Spleen (tissue), 11 donors: ENCODE results near the gene PSMD1. TPM values are rescaled to one million over a fixed set of nuclear protein-coding genes. Genes with fewer than 3 reads are reported as not detected.

ENCODE experiments used
- DNase-seq: peaks from one replicate; pipeline ENCODE4 v3.0.0-alpha.2; 2020
- H3K27ac ChIP-seq, 8 donors: fragments of 200-600 bp; sonication (generic) in 7 of 8; 1 replicate in 4 of 8; 2 replicates in 4 of 8; pipeline versions ENCODE4 v1.5.0 to v1.8.0; 2016 to 2021; ENCODE audit warnings: inconsistent platforms in 4 of 8, mild to moderate bottlenecking in 4 of 8, moderate library complexity in 1 of 8
- H3K27me3 ChIP-seq, 7 donors: fragments of 200-600 bp; sonication (generic) in 6 of 7; replicated peaks in 1 of 7; 1 replicate in 4 of 7; 2 replicates in 3 of 7; pipeline versions ENCODE4 v1.5.0 to v1.8.0; 2016 to 2021; ENCODE audit warnings: inconsistent platforms in 3 of 7, mild to moderate bottlenecking in 1 of 7
- H3K36me3 ChIP-seq, 6 donors: fragments of 200-600 bp; sonication (generic) in 5 of 6; 1 replicate in 4 of 6; 2 replicates in 2 of 6; pipeline versions ENCODE4 v1.5.0 to v1.8.0; 2016 to 2021; ENCODE audit warnings: inconsistent platforms in 2 of 6
- H3K4me1 ChIP-seq, 6 donors: fragments of 200-600 bp; sonication (generic) in 5 of 6; 1 replicate in 3 of 6; 2 replicates in 3 of 6; pipeline versions ENCODE4 v1.5.0 to v1.8.0; 2016 to 2021; ENCODE audit warnings: inconsistent platforms in 3 of 6
- H3K4me3 ChIP-seq, 8 donors: fragments of 200-600 bp; sonication (generic) in 7 of 8; 1 replicate in 4 of 8; 2 replicates in 4 of 8; pipeline versions ENCODE4 v1.5.0 to v1.8.0; 2016 to 2021; ENCODE audit warnings: inconsistent platforms in 4 of 8, mild to moderate bottlenecking in 4 of 8, moderate library complexity in 2 of 8
- H3K9me3 ChIP-seq, 8 donors: fragments of 200-600 bp; sonication (generic) in 7 of 8; 1 replicate in 4 of 8; 2 replicates in 4 of 8; pipeline versions ENCODE4 v1.5.0 to v1.8.0; 2016 to 2021; ENCODE audit warnings: inconsistent platforms in 4 of 8
- POLR2A ChIP-seq, 3 donors: fragments of 450-650 bp; IDR thresholded peaks; one replicate each; pipeline ENCODE4 v1.5.1; 2017; ENCODE audit warnings: antibody characterized with exemption in 3 of 3, mild to moderate bottlenecking in 1 of 3
- POLR2AphosphoS5 ChIP-seq, 3 donors: sonication (generic); formaldehyde crosslinking; IDR thresholded peaks; one replicate each; pipeline ENCODE4 v1.5.1; 2017; ENCODE audit warnings: antibody characterized with exemption in 3 of 3
- WGBS, 5 donors: extraction: QIAGEN DNeasy Blood & Tissue Kit in 3 of 5; methylation state at CpG; one replicate each; pipeline versions ENCODE4 v1.1.5 to v1.1.7; 2013 to 2018; 5-methylcytosine and 5-hydroxymethylcytosine counted together
- intact Hi-C: fragments of 100-400 bp; cut with DNase I; formaldehyde crosslinking; loops from one replicate; pipeline ENCODE4 v1.15.0; 2023; ENCODE audit warnings: low total_unique reads
- polyA plus RNA-seq, 3 donors: library from polyadenylated mRNA; stranded (reverse); fragments of 200-250 nt; gene quantifications; one replicate each; pipeline ENCODE4 v1.2.1, GENCODE V29; 2013
- total RNA-seq, 7 donors: library from RNA; depleted of rRNA in 3 of 7; stranded (reverse); fragments of >200 nt in 3 of 7; fragmentation: NEBNext Ultra II Directional in 4 of 7; extraction: Animal tissue kit (Norgen Biotek cat#: 25700) in 4 of 7; gene quantifications; one replicate each; pipeline versions ENCODE4 v1.1.0 to v1.2.1, GENCODE V29; 2016 to 2021
- TF ChIP-seq, protein P1 (sequence below), 11 experiments: fragments of 200-600 bp in 7 of 11; fragments of 450-650 bp in 4 of 11; sonication (generic) in 4 of 11; IDR thresholded peaks in 8 of 11; conservative IDR thresholded peaks in 3 of 11; 1 replicate in 7 of 11; 2 replicates in 4 of 11; pipeline versions ENCODE4 v1.4.0 to v1.8.0; 2016 to 2021; ENCODE audit warnings: antibody characterized with exemption in 11 of 11, inconsistent platforms in 4 of 11, mild to moderate bottlenecking in 1 of 11
- donor health status: healthy with polysubstance abuse.
- donor health status: DM: no; HTN: no; CAD: no; lungs with moderate emphysema.
- donor health status: DM: no; HTN: no; CAD: no.
- donor health status: Bipolar disorder and iron deficiency.
- donor health status: healthy.
- donor health status: DM: no; HTN: no; CAD: no.
- donor health status: DM: yes; HTN: yes; CAD: no.

PSMD1 gene
- total and polyA plus RNA-seq, 10 donors, result 21.2 to 81.2 (median 53.4) TPM

- H3K27ac ChIP-seq, result peak overlapping the region in 6 of 8 donors; percentile 39 to 58 (median 52)
- TF ChIP-seq POLR2AphosphoS5 (IDR thresholded peaks at IDR 0.05), result no peak
- TF ChIP-seq POLR2A (IDR thresholded peaks at IDR 0.05), result no peak
- TF ChIP-seq, protein P1, sequence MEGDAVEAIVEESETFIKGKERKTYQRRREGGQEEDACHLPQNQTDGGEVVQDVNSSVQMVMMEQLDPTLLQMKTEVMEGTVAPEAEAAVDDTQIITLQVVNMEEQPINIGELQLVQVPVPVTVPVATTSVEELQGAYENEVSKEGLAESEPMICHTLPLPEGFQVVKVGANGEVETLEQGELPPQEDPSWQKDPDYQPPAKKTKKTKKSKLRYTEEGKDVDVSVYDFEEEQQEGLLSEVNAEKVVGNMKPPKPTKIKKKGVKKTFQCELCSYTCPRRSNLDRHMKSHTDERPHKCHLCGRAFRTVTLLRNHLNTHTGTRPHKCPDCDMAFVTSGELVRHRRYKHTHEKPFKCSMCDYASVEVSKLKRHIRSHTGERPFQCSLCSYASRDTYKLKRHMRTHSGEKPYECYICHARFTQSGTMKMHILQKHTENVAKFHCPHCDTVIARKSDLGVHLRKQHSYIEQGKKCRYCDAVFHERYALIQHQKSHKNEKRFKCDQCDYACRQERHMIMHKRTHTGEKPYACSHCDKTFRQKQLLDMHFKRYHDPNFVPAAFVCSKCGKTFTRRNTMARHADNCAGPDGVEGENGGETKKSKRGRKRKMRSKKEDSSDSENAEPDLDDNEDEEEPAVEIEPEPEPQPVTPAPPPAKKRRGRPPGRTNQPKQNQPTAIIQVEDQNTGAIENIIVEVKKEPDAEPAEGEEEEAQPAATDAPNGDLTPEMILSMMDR (IDR thresholded peaks at IDR 0.05 in 8 of 11, conservative IDR thresholded peaks at IDR 0.05 in 3 of 11), result no peak
- no peak for DNase-seq
- intact Hi-C loops, result no loop called here
- WGBS, 5 donors, result 67 to 82% (median 74%) methylated on average over 2 of the region's 2 CpGs
- H3K27me3 ChIP-seq, result no peaks in the 10 kb centered on the region
- H3K9me3 ChIP-seq, result no peaks in the 10 kb centered on the region
- H3K4me1 ChIP-seq, result peaks cover 0 to 22% (median 8%) of the 10 kb centered on the region in 6 donors
- peaks cover 0 to 85% (median 26%) of the 10 kb centered on the region in 6 donors for H3K36me3 ChIP-seq
- H3K4me3 ChIP-seq, result no peak overlapping the region
Observed at GRCh38 chr2:231161877-231162329, 105.2 kb downstream of the PSMD1 start.

DNA sequence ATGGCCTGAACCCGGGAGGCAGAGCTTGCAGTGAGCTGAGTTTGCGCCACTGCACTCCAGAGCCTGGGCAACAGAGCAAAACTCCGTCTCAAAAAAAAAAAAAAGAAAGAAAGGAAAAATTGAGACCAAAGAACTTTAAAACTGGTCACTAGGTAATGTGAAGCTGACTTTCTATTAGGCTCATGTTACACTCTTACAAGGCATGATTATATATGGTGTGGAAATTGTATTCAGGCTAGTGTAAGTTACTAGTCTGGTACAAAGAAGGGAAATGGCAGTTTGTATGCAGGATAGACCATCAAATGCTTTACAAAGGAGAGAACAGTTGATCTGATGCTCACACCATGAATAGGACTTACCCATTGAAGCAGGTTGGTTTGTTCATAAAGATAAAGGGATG, 106.3 kb downstream of the PSMD1 start:
- Histone ChIP-seq H3K27ac (no peak overlapping the region), H3K4me3 (no peak overlapping the region), H3K36me3 (peaks cover 0 to 89% (median 31%) of the 10 kb centered on the region in 6 donors), H3K9me3 (no peaks in the 10 kb centered on the region), H3K27me3 (no peaks in the 10 kb centered on the region), H3K4me1 (peaks cover 0 to 22% (median 8%) of the 10 kb centered on the region in 6 donors)
- 92 to 100% (median 96%) methylated on average over 3 of the region's 3 CpGs for WGBS, 5 donors
- intact Hi-C loops, result no loop called here
- TF ChIP-seq, protein P1 (IDR thresholded peaks at IDR 0.05 in 8 of 11, conservative IDR thresholded peaks at IDR 0.05 in 3 of 11), result no peak
- TF ChIP-seq POLR2AphosphoS5 (IDR thresholded peaks at IDR 0.05), result no peak
- no peak for TF ChIP-seq POLR2A (IDR thresholded peaks at IDR 0.05)
- no peak for DNase-seq

DNA sequence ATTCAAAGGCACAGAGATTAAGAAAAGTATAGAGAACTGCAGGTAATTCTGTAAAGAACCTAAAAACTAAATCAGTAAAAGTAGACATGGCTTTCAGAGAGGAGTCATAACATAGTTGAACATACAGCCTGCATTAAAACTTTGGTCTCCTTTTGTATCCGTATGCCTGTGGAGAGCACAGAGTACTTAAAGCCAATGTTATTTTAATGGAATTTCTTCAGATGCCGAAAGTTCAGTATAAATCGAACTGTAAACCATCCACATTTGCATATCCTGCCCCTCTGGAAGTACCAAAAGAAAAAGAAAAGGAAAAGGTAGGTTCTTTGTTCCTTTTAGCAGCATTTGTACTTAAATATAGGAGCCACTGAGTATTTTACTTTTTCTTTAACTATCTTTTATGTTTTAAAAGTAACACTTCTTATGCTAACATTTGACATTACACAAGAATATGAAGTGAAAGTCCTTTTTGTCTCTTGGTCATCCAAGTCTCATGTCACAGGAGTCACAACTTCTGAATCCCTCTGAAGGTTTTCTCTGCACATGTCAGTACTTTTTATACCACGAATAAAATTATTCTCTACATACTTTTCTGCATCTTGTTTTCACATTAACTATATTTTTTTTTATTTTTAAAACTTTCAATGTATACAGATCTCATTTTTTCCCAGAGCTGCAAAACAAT, 106.9 kb downstream of the PSMD1 start:
- no peak for DNase-seq
- Histone ChIP-seq H3K27me3 (no peaks in the 10 kb centered on the region), H3K4me1 (peaks cover 0 to 22% (median 8%) of the 10 kb centered on the region in 6 donors), H3K9me3 (no peaks in the 10 kb centered on the region), H3K36me3 (peaks cover 0 to 89% (median 30%) of the 10 kb centered on the region in 6 donors), H3K27ac (no peak overlapping the region), H3K4me3 (no peak overlapping the region)
- TF ChIP-seq POLR2AphosphoS5 (IDR thresholded peaks at IDR 0.05) (no peak), POLR2A (IDR thresholded peaks at IDR 0.05) (no peak)
- TF ChIP-seq, protein P1 (IDR thresholded peaks at IDR 0.05 in 8 of 11, conservative IDR thresholded peaks at IDR 0.05 in 3 of 11), result no peak
- 96 to 97% (median 97%) methylated on average over 4 of the region's 4 CpGs for WGBS, 5 donors
- intact Hi-C loops, result no loop called here

GRCh38 chr2:231167745-231168459, 111.2 kb downstream of the PSMD1 start:
- 83 to 88% (median 86%) methylated on average over 6 of the region's 6 CpGs for WGBS, 5 donors
- no peak overlapping the region for H3K27ac ChIP-seq
- H3K27me3 ChIP-seq, result no peaks in the 10 kb centered on the region
- no peaks in the 10 kb centered on the region for H3K9me3 ChIP-seq
- no peak overlapping the region for H3K4me3 ChIP-seq
- DNase-seq, result no peak
- TF ChIP-seq POLR2AphosphoS5 (IDR thresholded peaks at IDR 0.05) (no peak), POLR2A (IDR thresholded peaks at IDR 0.05) (no peak)
- TF ChIP-seq, protein P1 (IDR thresholded peaks at IDR 0.05 in 8 of 11, conservative IDR thresholded peaks at IDR 0.05 in 3 of 11), result no peak
- H3K36me3 ChIP-seq, result peaks cover 0 to 99% (median 53%) of the 10 kb centered on the region in 6 donors
- peaks cover 0 to 12% (median 0%) of the 10 kb centered on the region in 6 donors for H3K4me1 ChIP-seq
- intact Hi-C loops, result no loop called here
